Neural crest cell (in vitro differentiated cells): ENCODE measurements around the gene SHCBP1L. TPM values are rescaled to one million over a fixed set of nuclear protein-coding genes. Genes with fewer than 3 reads are reported as not detected.

Experiments
- DNase-seq: peaks from one replicate; pipeline ENCODE4 v3.0.0; 2021; ENCODE audit warnings: low read depth, mixed read lengths, low spot score
- H3K27ac Mint-ChIP-seq: one replicate; pipeline ENCODE4 v1.8.0; 2021; ENCODE audit warnings: mild to moderate bottlenecking, mixed read lengths; ENCODE audit not compliant: unreplicated experiment
- H3K27me3 Mint-ChIP-seq: 2 replicates; pipeline ENCODE4 v1.8.0; 2021; ENCODE audit warnings: low read depth, mild to moderate bottlenecking, mixed read lengths
- H3K36me3 Mint-ChIP-seq: 2 replicates; pipeline ENCODE4 v1.8.0; 2021; ENCODE audit warnings: low read depth, mild to moderate bottlenecking, mixed read lengths
- H3K4me1 Mint-ChIP-seq: 2 replicates; pipeline ENCODE4 v1.8.0; 2021; ENCODE audit warnings: mixed read lengths
- H3K4me3 Mint-ChIP-seq: one replicate; pipeline ENCODE4 v1.8.0; 2021; ENCODE audit warnings: mild to moderate bottlenecking, mixed read lengths
- H3K9me3 Mint-ChIP-seq: 2 replicates; pipeline ENCODE4 v1.8.0; 2021; ENCODE audit warnings: mixed read lengths
- total RNA-seq: library from RNA; stranded (reverse); gene quantifications from 2 replicates; pipeline ENCODE4 v1.2.1, GENCODE V29; 2021
- TF ChIP-seq, protein P1 (sequence below): fragments of 200-600 bp; sonication (generic); conservative IDR thresholded peaks from 2 replicates; pipeline ENCODE4 v1.5.0; 2021; ENCODE audit warnings: antibody characterized with exemption, mild to moderate bottlenecking

SHCBP1L gene
- total RNA-seq, 1 donor from 2014 or later: not detected

DNA sequence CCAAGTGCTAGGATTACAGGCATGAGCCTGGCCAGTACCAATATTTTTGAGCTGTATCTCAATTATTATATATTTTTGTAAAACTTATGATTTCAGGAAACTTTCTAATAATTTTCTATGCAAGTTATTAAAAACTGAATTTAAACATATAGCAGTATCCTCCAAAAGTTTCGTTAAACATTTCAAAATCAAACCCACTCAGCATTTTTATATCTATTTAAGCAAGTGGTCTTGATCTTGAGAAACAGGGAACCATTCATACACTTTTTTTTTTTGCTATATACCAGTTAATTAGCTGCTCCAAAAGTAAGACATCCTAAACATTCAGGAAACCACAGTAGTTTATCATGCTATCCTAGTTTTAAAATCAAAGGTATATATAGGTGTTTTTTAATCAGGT, 22.0 kb downstream of the SHCBP1L start:
- no peak for DNase-seq
- Mint-ChIP-seq H3K4me1 (no peaks in the 10 kb centered on the region), H3K27ac (no peak overlapping the region), H3K36me3 (peaks cover 3% of the 10 kb centered on the region), H3K9me3 (peaks cover 6% of the 10 kb centered on the region), H3K4me3 (no peak overlapping the region), H3K27me3 (peaks cover 23% of the 10 kb centered on the region)
- TF ChIP-seq, protein P1, sequence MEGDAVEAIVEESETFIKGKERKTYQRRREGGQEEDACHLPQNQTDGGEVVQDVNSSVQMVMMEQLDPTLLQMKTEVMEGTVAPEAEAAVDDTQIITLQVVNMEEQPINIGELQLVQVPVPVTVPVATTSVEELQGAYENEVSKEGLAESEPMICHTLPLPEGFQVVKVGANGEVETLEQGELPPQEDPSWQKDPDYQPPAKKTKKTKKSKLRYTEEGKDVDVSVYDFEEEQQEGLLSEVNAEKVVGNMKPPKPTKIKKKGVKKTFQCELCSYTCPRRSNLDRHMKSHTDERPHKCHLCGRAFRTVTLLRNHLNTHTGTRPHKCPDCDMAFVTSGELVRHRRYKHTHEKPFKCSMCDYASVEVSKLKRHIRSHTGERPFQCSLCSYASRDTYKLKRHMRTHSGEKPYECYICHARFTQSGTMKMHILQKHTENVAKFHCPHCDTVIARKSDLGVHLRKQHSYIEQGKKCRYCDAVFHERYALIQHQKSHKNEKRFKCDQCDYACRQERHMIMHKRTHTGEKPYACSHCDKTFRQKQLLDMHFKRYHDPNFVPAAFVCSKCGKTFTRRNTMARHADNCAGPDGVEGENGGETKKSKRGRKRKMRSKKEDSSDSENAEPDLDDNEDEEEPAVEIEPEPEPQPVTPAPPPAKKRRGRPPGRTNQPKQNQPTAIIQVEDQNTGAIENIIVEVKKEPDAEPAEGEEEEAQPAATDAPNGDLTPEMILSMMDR: no peak

DNA sequence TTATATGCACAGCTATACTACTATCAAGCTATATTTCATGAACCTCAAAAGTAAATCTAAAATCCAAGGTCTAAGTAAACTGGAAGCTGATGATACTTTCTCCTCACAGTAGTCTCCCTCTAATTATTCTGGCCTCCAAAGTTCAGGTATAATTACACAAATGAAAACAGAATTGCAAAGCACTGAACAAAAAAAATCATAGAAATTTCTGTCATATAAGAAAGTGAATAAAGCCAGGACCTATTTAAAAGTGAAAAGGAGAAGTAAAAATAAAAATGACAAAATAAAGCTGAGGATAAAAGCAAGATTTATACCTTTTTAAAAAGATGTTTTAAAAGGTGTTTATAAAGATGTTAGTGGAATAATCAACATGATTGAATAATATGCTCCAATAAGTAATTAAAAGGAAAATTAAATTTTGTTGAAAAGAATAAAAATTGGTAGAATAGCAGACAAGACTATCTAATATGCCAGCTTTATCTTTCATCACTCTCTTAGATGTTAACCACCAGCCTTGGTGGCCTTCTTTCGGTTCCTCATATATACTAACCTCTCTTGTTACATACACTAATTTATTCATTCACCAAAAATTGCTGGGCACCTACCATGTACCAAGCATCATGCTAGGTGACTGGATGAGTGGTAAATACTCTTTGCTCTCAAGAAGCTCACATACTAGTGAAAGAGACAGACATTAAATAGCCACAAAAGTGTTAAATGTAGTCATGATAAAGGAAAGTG, 25.1 kb downstream of the SHCBP1L start:
- Mint-ChIP-seq H3K27me3 (peaks cover 35% of the 10 kb centered on the region), H3K27ac (no peak overlapping the region), H3K36me3 (no peaks in the 10 kb centered on the region), H3K4me1 (no peaks in the 10 kb centered on the region), H3K9me3 (peaks cover 2% of the 10 kb centered on the region), H3K4me3 (no peak overlapping the region)
- no peak for DNase-seq
- TF ChIP-seq, protein P1: no peak

DNA sequence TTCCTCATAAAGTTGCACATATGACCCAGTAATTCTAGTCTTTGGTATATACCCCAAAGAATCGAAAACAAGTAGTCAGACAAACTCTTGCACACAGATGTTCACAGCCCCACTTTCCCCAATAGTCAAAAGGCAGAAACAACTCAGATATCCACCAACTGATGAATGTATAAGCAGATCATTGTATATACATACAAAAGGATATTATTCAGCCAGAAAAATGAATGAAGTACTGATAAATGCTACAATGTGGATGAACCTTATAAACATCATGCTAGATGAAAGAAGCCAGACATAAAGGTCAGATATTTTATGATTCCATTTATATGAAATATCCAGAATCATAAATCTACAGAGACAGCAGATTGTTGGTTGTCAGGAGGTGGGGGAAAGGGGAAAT, 27.3 kb downstream of the SHCBP1L start:
- Mint-ChIP-seq H3K27ac (no peak overlapping the region), H3K27me3 (peaks cover 39% of the 10 kb centered on the region), H3K36me3 (no peaks in the 10 kb centered on the region), H3K4me1 (no peaks in the 10 kb centered on the region), H3K4me3 (no peak overlapping the region), H3K9me3 (peaks cover 6% of the 10 kb centered on the region)
- no peak for DNase-seq
- TF ChIP-seq, protein P1: no peak

DNA sequence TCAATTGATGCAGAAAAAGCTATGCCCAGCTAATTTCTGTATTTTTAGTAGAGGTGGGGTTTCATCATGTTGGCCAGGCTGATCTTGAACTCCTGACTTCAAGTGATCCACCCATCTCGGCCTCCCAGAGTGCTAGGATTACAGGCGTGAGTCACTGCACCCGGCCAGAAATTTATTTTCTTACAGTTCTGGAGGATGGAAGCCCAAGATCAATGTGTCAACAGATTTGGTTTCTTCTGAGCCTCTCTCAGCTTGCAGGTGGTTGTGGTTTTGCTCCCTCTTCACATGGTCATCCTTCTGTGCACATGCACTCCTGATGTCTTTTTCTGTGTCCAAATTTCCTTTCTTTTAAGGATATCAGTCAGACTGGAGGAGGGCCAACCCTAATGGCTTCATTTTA, 35.6 kb downstream of the SHCBP1L start:
- no peaks in the 10 kb centered on the region for H3K4me1 Mint-ChIP-seq
- TF ChIP-seq, protein P1: no peak
- no peaks in the 10 kb centered on the region for H3K27me3 Mint-ChIP-seq
- no peak overlapping the region for H3K4me3 Mint-ChIP-seq
- H3K9me3 Mint-ChIP-seq: peaks cover 6% of the 10 kb centered on the region
- peaks cover 3% of the 10 kb centered on the region for H3K36me3 Mint-ChIP-seq
- DNase-seq: no peak
- H3K27ac Mint-ChIP-seq: no peak overlapping the region

DNA sequence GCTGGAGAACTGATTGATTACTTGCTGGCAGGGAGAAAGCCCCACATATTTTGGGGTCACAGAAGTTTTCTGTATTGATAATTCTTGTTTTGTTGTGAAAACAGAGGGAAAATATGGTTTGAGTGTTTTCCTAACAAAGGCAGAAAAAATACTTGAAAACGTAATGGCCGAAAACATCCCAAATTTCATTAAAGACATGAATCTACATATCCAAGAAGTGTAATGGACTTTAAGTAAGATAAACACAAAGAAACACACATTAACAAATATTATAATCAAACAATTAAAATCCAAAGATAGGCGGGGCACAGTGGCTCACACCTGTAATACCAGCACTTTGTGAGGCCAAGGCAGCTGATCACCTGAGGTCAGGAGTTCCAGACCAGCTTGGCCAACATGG, 39.6 kb downstream of the SHCBP1L start:
- no peak for DNase-seq
- TF ChIP-seq, protein P1: no peak
- H3K27me3 Mint-ChIP-seq: no peaks in the 10 kb centered on the region
- H3K9me3 Mint-ChIP-seq: peaks cover 12% of the 10 kb centered on the region
- H3K36me3 Mint-ChIP-seq: peaks cover 3% of the 10 kb centered on the region
- no peak overlapping the region for H3K27ac Mint-ChIP-seq
- no peak overlapping the region for H3K4me3 Mint-ChIP-seq
- no peaks in the 10 kb centered on the region for H3K4me1 Mint-ChIP-seq
